Measurements from ENCODE around the gene WIPF2.
A peak's percentile ranks its signal among the peaks of the same experiment; 100 is the strongest.

Gene WIPF2

GRCh38 chr17:40311575-40311974, 92.5 kb downstream of the WIPF2 start:
- POLR2A ChIA-PET = interaction anchor here (0.5 to 1.4 kb wide), 4 partner anchors 11 to 190 kb away, joined by 3 read pairs; no protein-coding TSS in a partner anchor
- Histone ChIP-seq H3K36me3 (ENCODE audit: control insufficient read depth in 2 of 2, insufficient read depth in 1 of 2, low read length in 2 of 2) (no peaks in the 10 kb centered on the region), H3K27ac (ENCODE audit: extremely low read depth, low read depth, low read length) (no peak overlapping the region), H3K4me3 (ENCODE audit: low read depth, low read length) (no peak overlapping the region), H3K9me3 (ENCODE audit: control insufficient read depth, insufficient read depth, low read depth, low read length) (no peaks in the 10 kb centered on the region), H3K4me1 (ENCODE audit: control insufficient read depth, insufficient read depth, low read length) (peaks cover 33% of the 10 kb centered on the region)
- TF ChIP-seq KLF16 (tag by site-specific recombination; IDR thresholded peaks at IDR 0.05) = no peak
- no peak for TF ChIP-seq ZNF513 (tag by site-specific recombination; IDR thresholded peaks at IDR 0.05)
- 0 out of 2 replicates have a peak, but pooled peaks have one; percentile 36 for TF ChIP-seq GLIS2 (tag by site-specific recombination; IDR thresholded peaks at IDR 0.05)
- TF ChIP-seq ZNF629 (tag by site-specific recombination; IDR thresholded peaks at IDR 0.05) = no peak
- 0 out of 2 replicates have a peak, but pooled peaks have one; percentile 27 for TF ChIP-seq IKZF3 (tag by site-specific recombination; IDR thresholded peaks at IDR 0.05)
- TF ChIP-seq YY2 (tag by site-specific recombination; IDR thresholded peaks at IDR 0.05) = no peak
- TF ChIP-seq ZFP69B (tag by site-specific recombination; IDR thresholded peaks at IDR 0.05) = no peak
- peak; percentile 99 for TF ChIP-seq GLIS1 (tag by site-specific recombination; IDR thresholded peaks at IDR 0.05)
- TF ChIP-seq ZNF19 (tag by site-specific recombination; IDR thresholded peaks at IDR 0.05; ENCODE audit: low read depth) = no peak
- no peak for TF ChIP-seq ZBTB17 (tag by site-specific recombination; IDR thresholded peaks at IDR 0.05)
- no peak for TF ChIP-seq PBX3 (CRISPR knock-in tag; IDR thresholded peaks at IDR 0.05)
- TF ChIP-seq ZXDB (tag by site-specific recombination; IDR thresholded peaks at IDR 0.05) = 0 out of 2 replicates have a peak, but pooled peaks have one; percentile 33
- TF ChIP-seq ZNF571 (tag by site-specific recombination; IDR thresholded peaks at IDR 0.05) = no peak
- peak; percentile 96 for TF ChIP-seq ZIC2 (tag by site-specific recombination; IDR thresholded peaks at IDR 0.05)
- no peak for TF ChIP-seq ZNF37A (tag by site-specific recombination; IDR thresholded peaks at IDR 0.05)
- TF ChIP-seq HOXC10 (CRISPR knock-in tag; IDR thresholded peaks at IDR 0.05) = no peak
- TF ChIP-seq ZBTB8A (tag by site-specific recombination; IDR thresholded peaks at IDR 0.05) = 0 out of 2 replicates have a peak, but pooled peaks have one; percentile 25
- TF ChIP-seq ZNF211 (tag by site-specific recombination; IDR thresholded peaks at IDR 0.05; ENCODE audit: low read depth) = no peak
- peak; percentile 52; the same call in 1 of the 2 replicates for TF ChIP-seq ZNF423 (tag by site-specific recombination; IDR thresholded peaks at IDR 0.05)
- no peak for TF ChIP-seq ZNF560 (tag by site-specific recombination; IDR thresholded peaks at IDR 0.05; ENCODE audit: borderline replicate concordance)
- no peak for TF ChIP-seq ZNF776 (tag by site-specific recombination; IDR thresholded peaks at IDR 0.05; ENCODE audit: borderline replicate concordance)
- no peak for TF ChIP-seq ZNF529 (tag by site-specific recombination; IDR thresholded peaks at IDR 0.05; ENCODE audit: insufficient replicate concordance)
- TF ChIP-seq REPIN1 (tag by site-specific recombination; IDR thresholded peaks at IDR 0.05; ENCODE audit: low read depth) = no peak
- TF ChIP-seq ZNF266 (tag by site-specific recombination; IDR thresholded peaks at IDR 0.05; ENCODE audit: low read depth) = no peak
- CTCF ChIA-PET = interaction anchor here (0.5 to 16.6 kb wide), 3 partner anchors 9 to 98 kb away, joined by 3 to 453 read pairs (median 30); partner anchors contain the start of gene GJD3

GRCh38 chr17:40312131-40312731, 93.1 kb downstream of the WIPF2 start:
- no peaks in the 10 kb centered on the region for H3K9me3 ChIP-seq (ENCODE audit: control insufficient read depth, insufficient read depth, low read depth, low read length)
- H3K36me3 ChIP-seq (ENCODE audit: control insufficient read depth in 2 of 2, insufficient read depth in 1 of 2, low read length in 2 of 2) = no peaks in the 10 kb centered on the region
- H3K4me3 ChIP-seq (ENCODE audit: low read depth, low read length) = no peak overlapping the region
- H3K27ac ChIP-seq (ENCODE audit: extremely low read depth, low read depth, low read length) = no peak overlapping the region
- POLR2A ChIA-PET = interaction anchor here (1.0 kb wide), 1 partner anchor 24 kb away, joined by 3 read pairs; no protein-coding TSS in a partner anchor
- CTCF ChIA-PET = interaction anchor here (0.5 to 16.6 kb wide), 3 partner anchors 9 to 388 kb away, joined by 3 to 453 read pairs (median 30); partner anchors contain the start of gene GJD3
- peaks cover 26% of the 10 kb centered on the region for H3K4me1 ChIP-seq (ENCODE audit: control insufficient read depth, insufficient read depth, low read length)
- TF ChIP-seq ZNF148 (tag by site-specific recombination; IDR thresholded peaks at IDR 0.05; ENCODE audit: borderline replicate concordance) (no peak), ZNF404 (tag by site-specific recombination; IDR thresholded peaks at IDR 0.05) (no peak), REPIN1 (tag by site-specific recombination; IDR thresholded peaks at IDR 0.05; ENCODE audit: low read depth) (no peak), HOXD13 (CRISPR knock-in tag; IDR thresholded peaks at IDR 0.05; ENCODE audit: borderline replicate concordance) (no peak), ZNF777 (tag by site-specific recombination; IDR thresholded peaks at IDR 0.05; ENCODE audit: borderline replicate concordance) (no peak), SP2 (tag by site-specific recombination; IDR thresholded peaks at IDR 0.05) (no peak), ZBTB8A (tag by site-specific recombination; IDR thresholded peaks at IDR 0.05) (no peak), AEBP2 (tag by site-specific recombination; IDR thresholded peaks at IDR 0.05; ENCODE audit: borderline replicate concordance) (no peak)
